Vagina (tissue), 2 donors: Measurements from ENCODE around the gene HMCN1. TPM values are rescaled to one million over a fixed set of nuclear protein-coding genes. Genes with fewer than 3 reads are reported as not detected.

Experiments
- DNase-seq, 2 donors: peaks; one replicate each; pipeline ENCODE4 v3.0.0-alpha.2; 2017; ENCODE audit errors: extremely low spot score in 2 of 2
- H3K27ac ChIP-seq: fragments of 200-600 bp; sonication (generic); one replicate; pipeline ENCODE4 v1.5.1; 2019
- H3K27me3 ChIP-seq: fragments of 200-600 bp; sonication (generic); one replicate; pipeline ENCODE4 v1.5.1; 2019
- H3K36me3 ChIP-seq, 2 donors: fragments of 200-600 bp; sonication (generic); one replicate each; pipeline ENCODE4 v1.5.1; 2017 to 2019
- H3K4me1 ChIP-seq: fragments of 200-600 bp; sonication (generic); one replicate; pipeline ENCODE4 v1.5.1; 2019
- H3K4me3 ChIP-seq, 2 donors: fragments of 200-600 bp; sonication (generic); 1 replicate in 1 of 2; 2 replicates in 1 of 2; pipeline ENCODE4 v1.5.1; 2016 to 2019
- H3K9me3 ChIP-seq: fragments of 200-600 bp; sonication (generic); one replicate; pipeline ENCODE4 v1.5.1; 2019
- CTCF ChIP-seq, 3 experiments: fragments of 450-650 bp in 2 of 3; fragments of 200-600 bp in 1 of 3; sonication (generic) in 1 of 3; IDR thresholded peaks; one replicate each; pipeline ENCODE4 v1.5.1; 2017 to 2019; ENCODE audit warnings: antibody characterized with exemption in 3 of 3, mild to moderate bottlenecking in 2 of 3, moderate library complexity in 2 of 3
- POLR2A ChIP-seq, 2 donors: fragments of 450-650 bp; IDR thresholded peaks; one replicate each; pipeline ENCODE4 v1.6.1; 2017; ENCODE audit warnings: antibody characterized with exemption in 2 of 2, mild to moderate bottlenecking in 2 of 2, moderate library complexity in 2 of 2
- POLR2AphosphoS5 ChIP-seq, 2 donors: sonication (generic); formaldehyde crosslinking; IDR thresholded peaks; one replicate each; pipeline ENCODE4 v1.9.0; 2017; ENCODE audit warnings: antibody characterized with exemption in 2 of 2, mild to moderate bottlenecking in 2 of 2, low read depth in 1 of 2; ENCODE audit not compliant: insufficient read depth in 1 of 2
- intact Hi-C: fragments of 100-400 bp; cut with DNase I; formaldehyde crosslinking; loops from one replicate; pipeline ENCODE4 v1.15.1; 2023
- total RNA-seq: library from RNA; depleted of rRNA; stranded (reverse); fragments of >200 nt; gene quantifications from one replicate; pipeline ENCODE4 v1.2.3, GENCODE V29; 2016

Gene HMCN1
- total RNA-seq, 1 donor from 2014 or later = 10.6 TPM

- no peaks in the 10 kb centered on the region for H3K9me3 ChIP-seq
- H3K27ac ChIP-seq = no peak overlapping the region
- TF ChIP-seq POLR2AphosphoS5 (IDR thresholded peaks at IDR 0.05; ENCODE audit: insufficient read depth in 1 of 2, low read depth in 1 of 2) (no peak), CTCF (IDR thresholded peaks at IDR 0.05) (no peak), POLR2A (IDR thresholded peaks at IDR 0.05) (no peak)
- no peaks in the 10 kb centered on the region for H3K27me3 ChIP-seq
- H3K4me3 ChIP-seq = no peak overlapping the region
- no peak for DNase-seq
- no peaks in the 10 kb centered on the region for H3K36me3 ChIP-seq
- intact Hi-C loops = no loop called here
- H3K4me1 ChIP-seq = no peaks in the 10 kb centered on the region
These were observed 486.7 kb downstream of the HMCN1 start for GRCh38 chr1:186220911-186221310.

DNA sequence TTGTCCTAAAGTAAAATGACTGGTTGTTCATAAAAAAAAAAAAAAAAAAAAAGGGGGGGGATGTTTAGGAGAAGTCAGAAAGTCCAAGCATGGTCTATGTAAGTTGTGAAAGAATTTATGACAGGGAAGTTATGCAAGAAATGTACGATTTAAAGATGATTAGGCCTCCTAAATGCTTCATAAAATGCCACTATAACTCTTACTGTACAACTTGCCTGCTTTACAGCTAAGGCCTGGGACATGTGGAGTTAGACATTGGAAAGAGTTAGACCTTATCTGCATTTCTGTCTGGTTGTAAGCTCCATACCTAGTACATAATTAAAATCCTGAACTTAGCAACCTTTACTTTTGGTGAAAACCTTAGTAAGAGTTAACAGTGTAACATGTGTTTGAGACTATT, 490.9 kb downstream of the HMCN1 start:
- no peaks in the 10 kb centered on the region for H3K36me3 ChIP-seq
- DNase-seq = no peak
- intact Hi-C loops = no loop called here
- no peaks in the 10 kb centered on the region for H3K9me3 ChIP-seq
- H3K4me3 ChIP-seq = no peak overlapping the region
- H3K4me1 ChIP-seq = no peaks in the 10 kb centered on the region
- TF ChIP-seq POLR2A (IDR thresholded peaks at IDR 0.05) (no peak), POLR2AphosphoS5 (IDR thresholded peaks at IDR 0.05; ENCODE audit: insufficient read depth in 1 of 2, low read depth in 1 of 2) (no peak), CTCF (IDR thresholded peaks at IDR 0.05) (no peak)
- H3K27me3 ChIP-seq = no peaks in the 10 kb centered on the region
- no peak overlapping the region for H3K27ac ChIP-seq

GRCh38 chr1:186228749-186229148, 494.6 kb downstream of the HMCN1 start:
- no peak for DNase-seq

GRCh38 chr1:186231861-186232436, 497.8 kb downstream of the HMCN1 start:
- Histone ChIP-seq H3K9me3 (no peaks in the 10 kb centered on the region), H3K36me3 (no peaks in the 10 kb centered on the region), H3K4me1 (no peaks in the 10 kb centered on the region), H3K27me3 (no peaks in the 10 kb centered on the region), H3K27ac (no peak overlapping the region), H3K4me3 (no peak overlapping the region)
- intact Hi-C loops = no loop called here
- DNase-seq = no peak
- TF ChIP-seq CTCF (IDR thresholded peaks at IDR 0.05) (no peak), POLR2AphosphoS5 (IDR thresholded peaks at IDR 0.05; ENCODE audit: insufficient read depth in 1 of 2, low read depth in 1 of 2) (no peak), POLR2A (IDR thresholded peaks at IDR 0.05) (no peak)

More at GRCh38 chr1:186228749-186229148, 494.6 kb downstream of the HMCN1 start:
- Histone ChIP-seq H3K27me3 (no peaks in the 10 kb centered on the region), H3K9me3 (no peaks in the 10 kb centered on the region), H3K27ac (no peak overlapping the region), H3K36me3 (no peaks in the 10 kb centered on the region), H3K4me1 (no peaks in the 10 kb centered on the region), H3K4me3 (no peak overlapping the region)
- intact Hi-C loops = no loop called here
- no peak for TF ChIP-seq POLR2AphosphoS5 (IDR thresholded peaks at IDR 0.05; ENCODE audit: insufficient read depth in 1 of 2, low read depth in 1 of 2)
- TF ChIP-seq POLR2A (IDR thresholded peaks at IDR 0.05) = no peak
- TF ChIP-seq CTCF (IDR thresholded peaks at IDR 0.05) = no peak

- Histone ChIP-seq H3K4me3 (no peak overlapping the region), H3K36me3 (no peaks in the 10 kb centered on the region), H3K9me3 (no peaks in the 10 kb centered on the region), H3K27ac (no peak overlapping the region), H3K27me3 (no peaks in the 10 kb centered on the region), H3K4me1 (no peaks in the 10 kb centered on the region)
- intact Hi-C loops = no loop called here
- TF ChIP-seq POLR2A (IDR thresholded peaks at IDR 0.05) (no peak), POLR2AphosphoS5 (IDR thresholded peaks at IDR 0.05; ENCODE audit: insufficient read depth in 1 of 2, low read depth in 1 of 2) (no peak), CTCF (IDR thresholded peaks at IDR 0.05) (no peak)
- DNase-seq = no peak
These were observed 500.9 kb downstream of the HMCN1 start for GRCh38 chr1:186234976-186235686.
